OCI-LY3 (cell line): ENCODE data around the gene IFI6.
A peak's percentile ranks its signal among the peaks of the same experiment; 100 is the strongest.
"Not testable (repeated sequence)": the region's sequence is repeated elsewhere in the genome, so short reads cannot be mapped to it uniquely, and the experiment has no call there.

ENCODE experiments used
- H2AFZ ChIP-seq: fragments of 200-600, 300-600 bp; shearing (Covaris generic); 2 replicates; pipeline ENCODE4 v1.6.0; 2014; ENCODE audit warnings: antibody characterized with exemption, low read depth, low read length
- H3K27ac ChIP-seq: fragments of 200-600, 300-600 bp; sonication (generic); 2 replicates; pipeline ENCODE4 v1.5.1; 2014; ENCODE audit warnings: mild to moderate bottlenecking, low read length, moderate library complexity, mixed read lengths
- H3K27me3 ChIP-seq: fragments of 200-600, 300-600 bp; sonication (generic); 2 replicates; pipeline ENCODE4 v1.6.1; 2014; ENCODE audit warnings: low read depth, low read length, mixed read lengths
- H3K36me3 ChIP-seq: fragments of 200-600, 300-600 bp; sonication (generic); replicated peaks from 2 replicates; pipeline ENCODE3; 2014; ENCODE audit warnings: low read depth, low read length, mixed read lengths
- H3K4me1 ChIP-seq: fragments of 300-600, 200-600 bp; sonication (generic); 2 replicates; pipeline ENCODE4 v1.6.1; 2014; ENCODE audit warnings: low read length, mixed read lengths
- H3K4me2 ChIP-seq: fragments of 200-600, 300-600 bp; sonication (generic); 2 replicates; pipeline ENCODE4 v1.6.1; 2014; ENCODE audit warnings: low read length, mixed read lengths
- H3K4me3 ChIP-seq: fragments of 300-600, 200-600 bp; sonication (generic); 2 replicates; pipeline ENCODE4 v1.5.1; 2014; ENCODE audit warnings: antibody characterized with exemption, mild to moderate bottlenecking, low read length, moderate library complexity
- H3K79me2 ChIP-seq: fragments of 300-600, 200-600 bp; shearing (Covaris generic); 2 replicates; pipeline ENCODE4 v1.6.1; 2014; ENCODE audit warnings: mild to moderate bottlenecking, low read length, mixed read lengths
- H3K9ac ChIP-seq: fragments of 300-600, 200-600 bp; shearing (Covaris generic); 2 replicates; pipeline ENCODE4 v1.6.0; 2014; ENCODE audit warnings: mild to moderate bottlenecking, low read length, moderate library complexity
- H3K9me3 ChIP-seq: fragments of 200-600, 300-600 bp; shearing (Covaris generic); 2 replicates; pipeline ENCODE4 v1.6.1; 2014; ENCODE audit warnings: low read length, mixed read lengths; ENCODE audit not compliant: insufficient read depth
- H4K20me1 ChIP-seq: fragments of 200-600, 300-600 bp; sonication (generic); 2 replicates; pipeline ENCODE4 v1.6.1; 2016; ENCODE audit warnings: low read length, mixed read lengths; ENCODE audit not compliant: insufficient read depth
- EZH2phosphoT487 ChIP-seq: fragments of 200-600 bp; shearing (Covaris generic); IDR thresholded peaks from 2 replicates; pipeline ENCODE4 v1.6.1; 2018; ENCODE audit warnings: antibody characterized with exemption, mixed run types, low read depth
- TF ChIP-seq, protein P1 (sequence below): fragments of 200-600, 300-600 bp; sonication (generic); IDR thresholded peaks from 2 replicates; pipeline ENCODE4 v1.5.1; 2014; ENCODE audit warnings: antibody characterized with exemption, low read length, low read depth

Gene IFI6

DNA sequence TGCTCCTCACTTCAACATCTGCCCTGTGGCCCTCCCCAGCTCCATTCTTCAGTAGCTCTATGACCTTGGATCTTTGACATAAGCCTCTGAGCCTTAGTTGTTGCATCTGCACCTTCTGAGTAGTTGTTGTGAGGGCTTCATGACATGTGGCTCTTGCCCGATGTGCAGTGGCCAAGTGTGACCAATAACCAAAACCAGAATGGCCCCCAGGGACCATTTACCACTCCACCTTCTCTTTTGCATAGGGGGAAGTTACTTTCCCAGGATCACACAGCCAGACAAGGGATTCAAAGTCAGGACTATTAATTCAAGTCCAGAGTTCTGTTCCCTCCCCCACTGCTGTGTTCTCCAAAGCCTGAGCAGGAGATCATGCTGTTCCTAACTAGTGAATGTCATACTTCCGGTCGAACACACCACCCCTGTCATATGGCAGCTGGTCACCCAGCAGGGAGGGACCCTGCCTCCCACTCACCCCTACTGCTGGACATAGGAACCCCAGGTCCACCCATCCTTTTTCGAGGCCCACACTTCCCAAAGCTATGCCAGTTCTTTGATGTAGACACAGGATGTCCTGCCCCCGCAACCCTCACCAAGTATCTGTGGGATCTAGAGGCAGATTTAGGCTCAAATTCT is 41.0 kb downstream of the IFI6 start:
- peak overlapping the region; percentile 87 for H3K27ac ChIP-seq
- TF ChIP-seq, protein P1, sequence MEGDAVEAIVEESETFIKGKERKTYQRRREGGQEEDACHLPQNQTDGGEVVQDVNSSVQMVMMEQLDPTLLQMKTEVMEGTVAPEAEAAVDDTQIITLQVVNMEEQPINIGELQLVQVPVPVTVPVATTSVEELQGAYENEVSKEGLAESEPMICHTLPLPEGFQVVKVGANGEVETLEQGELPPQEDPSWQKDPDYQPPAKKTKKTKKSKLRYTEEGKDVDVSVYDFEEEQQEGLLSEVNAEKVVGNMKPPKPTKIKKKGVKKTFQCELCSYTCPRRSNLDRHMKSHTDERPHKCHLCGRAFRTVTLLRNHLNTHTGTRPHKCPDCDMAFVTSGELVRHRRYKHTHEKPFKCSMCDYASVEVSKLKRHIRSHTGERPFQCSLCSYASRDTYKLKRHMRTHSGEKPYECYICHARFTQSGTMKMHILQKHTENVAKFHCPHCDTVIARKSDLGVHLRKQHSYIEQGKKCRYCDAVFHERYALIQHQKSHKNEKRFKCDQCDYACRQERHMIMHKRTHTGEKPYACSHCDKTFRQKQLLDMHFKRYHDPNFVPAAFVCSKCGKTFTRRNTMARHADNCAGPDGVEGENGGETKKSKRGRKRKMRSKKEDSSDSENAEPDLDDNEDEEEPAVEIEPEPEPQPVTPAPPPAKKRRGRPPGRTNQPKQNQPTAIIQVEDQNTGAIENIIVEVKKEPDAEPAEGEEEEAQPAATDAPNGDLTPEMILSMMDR: no peak
- no peak for TF ChIP-seq EZH2phosphoT487
- H3K36me3 ChIP-seq: no peaks in the 10 kb centered on the region
- H2AFZ ChIP-seq: no peak overlapping the region
- no peaks in the 10 kb centered on the region for H3K9me3 ChIP-seq
- H3K79me2 ChIP-seq: no peaks in the 10 kb centered on the region
- H3K4me2 ChIP-seq: peak overlapping the region; percentile 64
- H4K20me1 ChIP-seq: no peaks in the 10 kb centered on the region
- H3K4me1 ChIP-seq: peaks cover 76% of the 10 kb centered on the region
- H3K4me3 ChIP-seq: peak overlapping the region; percentile 26; the same call in 1 of the 2 replicates
- no peaks in the 10 kb centered on the region for H3K27me3 ChIP-seq
- peak overlapping the region; percentile 54; the same call in 1 of the 2 replicates for H3K9ac ChIP-seq

DNA sequence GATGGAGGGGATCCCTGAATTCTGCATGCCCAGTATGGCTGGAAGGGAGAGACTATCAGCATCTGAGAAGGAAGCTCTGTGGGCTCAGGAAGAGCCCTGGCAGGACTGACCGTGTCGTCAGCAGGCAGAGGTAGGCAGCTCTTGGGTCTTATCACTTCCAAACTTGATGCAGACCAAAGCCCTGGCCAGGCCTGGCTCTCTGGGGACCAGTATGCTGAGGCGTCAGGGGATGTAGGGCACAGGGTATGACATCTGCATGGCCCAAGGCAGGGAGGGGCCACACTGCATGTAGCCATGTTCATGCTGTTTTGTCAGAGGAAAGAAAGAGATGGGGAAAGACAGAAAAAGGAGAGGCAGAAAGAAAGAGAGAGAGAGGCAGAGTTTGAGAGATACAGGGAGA is 43.3 kb downstream of the IFI6 start:
- Histone ChIP-seq H4K20me1 (no peaks in the 10 kb centered on the region), H2AFZ (no peak overlapping the region), H3K4me2 (no peak overlapping the region), H3K9ac (no peak overlapping the region), H3K27ac (no peak overlapping the region), H3K27me3 (no peaks in the 10 kb centered on the region), H3K79me2 (no peaks in the 10 kb centered on the region), H3K4me3 (no peak overlapping the region), H3K4me1 (peaks cover 58% of the 10 kb centered on the region), H3K36me3 (no peaks in the 10 kb centered on the region), H3K9me3 (no peaks in the 10 kb centered on the region)
- no peak for TF ChIP-seq EZH2phosphoT487
- TF ChIP-seq, protein P1: no peak

DNA sequence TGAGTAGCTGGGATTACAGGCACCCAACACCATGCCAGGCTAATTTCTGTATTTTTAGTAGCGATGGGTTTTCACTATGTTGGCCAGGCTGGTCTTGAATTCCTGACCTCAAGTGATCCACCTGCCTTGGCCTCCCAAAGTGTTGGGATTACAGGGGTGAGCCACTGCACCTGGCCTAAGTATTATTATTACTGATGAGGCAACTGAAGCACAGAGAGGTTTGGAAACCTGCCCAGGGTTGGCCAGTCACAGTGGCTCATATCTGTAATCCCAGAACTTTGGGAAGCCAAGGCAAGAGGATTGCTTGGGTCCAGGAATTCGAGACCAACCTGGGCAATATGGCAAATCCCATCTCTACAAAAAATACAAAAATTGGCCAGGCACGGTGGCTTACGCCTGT is 44.3 kb downstream of the IFI6 start:
- not testable (repeated sequence) for H3K79me2 ChIP-seq, H3K4me3 ChIP-seq, H3K36me3 ChIP-seq, H2AFZ ChIP-seq, H3K27ac ChIP-seq, H3K27me3 ChIP-seq, H3K9me3 ChIP-seq, H3K9ac ChIP-seq, H4K20me1 ChIP-seq, H3K4me2 ChIP-seq
- peaks cover 48% of the 10 kb centered on the region for H3K4me1 ChIP-seq

DNA sequence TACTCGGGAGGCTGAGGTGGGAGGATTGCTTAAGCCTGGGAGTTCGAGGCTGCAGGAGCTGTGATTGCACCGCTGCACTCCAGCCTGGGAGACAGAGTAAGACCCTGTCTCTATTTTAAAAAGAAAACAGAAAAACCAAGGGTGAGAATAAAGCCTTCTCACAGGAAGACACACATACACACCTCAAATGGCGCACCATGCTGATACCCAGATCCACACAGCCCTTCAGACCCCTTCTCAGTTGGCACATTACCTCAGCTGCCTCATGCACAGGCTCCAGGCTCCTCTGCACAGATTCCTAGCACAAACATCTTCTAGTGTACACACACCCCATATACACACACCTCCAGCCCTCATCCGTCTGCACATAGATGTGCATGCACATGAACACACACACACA is 44.9 kb downstream of the IFI6 start:
- no peak for TF ChIP-seq EZH2phosphoT487
- TF ChIP-seq, protein P1: no peak
- H2AFZ ChIP-seq: no peak overlapping the region
- no peaks in the 10 kb centered on the region for H3K9me3 ChIP-seq
- H3K27ac ChIP-seq: no peak overlapping the region
- no peaks in the 10 kb centered on the region for H3K27me3 ChIP-seq
- peaks cover 42% of the 10 kb centered on the region for H3K4me1 ChIP-seq
- H3K4me2 ChIP-seq: no peak overlapping the region
- no peak overlapping the region for H3K4me3 ChIP-seq
- no peak overlapping the region for H3K9ac ChIP-seq
- no peaks in the 10 kb centered on the region for H3K36me3 ChIP-seq
- H4K20me1 ChIP-seq: no peaks in the 10 kb centered on the region
- no peaks in the 10 kb centered on the region for H3K79me2 ChIP-seq
